HG03558 (cell line): ENCODE results near the gene ACOX3.
"Not testable (repeated sequence)": the region's sequence is repeated elsewhere in the genome, so short reads cannot be mapped to it uniquely, and the experiment has no call there.

Source experiments
- ATAC-seq: cut with Tn5 transposase; IDR thresholded peaks from one replicate; pipeline ENCODE4 v1.9.1; 2021; ENCODE audit warnings: moderate number of reproducible peaks; ENCODE audit not compliant: unreplicated experiment; ENCODE audit errors: extremely low read depth

ACOX3 gene

GRCh38 chr4:8391071-8391470, 49.5 kb downstream of the ACOX3 start:
- no peak for ATAC-seq

GRCh38 chr4:8390577-8390976, 49.9 kb downstream of the ACOX3 start:
- ATAC-seq: no peak

- ATAC-seq: no peak
These were observed 52.0 kb downstream of the ACOX3 start for GRCh38 chr4:8388528-8388870.

GRCh38 chr4:8387615-8388527, 52.7 kb downstream of the ACOX3 start:
- no peak for ATAC-seq

- no peak for ATAC-seq
These were observed 53.3 kb downstream of the ACOX3 start for GRCh38 chr4:8387194-8387593.

GRCh38 chr4:8386731-8387130, 53.8 kb downstream of the ACOX3 start:
- no peak for ATAC-seq

- not testable (repeated sequence) for ATAC-seq
These were observed 54.4 kb downstream of the ACOX3 start for GRCh38 chr4:8386131-8386530.

GRCh38 chr4:8385611-8386010, 54.9 kb downstream of the ACOX3 start:
- ATAC-seq: no peak

GRCh38 chr4:8385106-8385505, 55.4 kb downstream of the ACOX3 start:
- no peak for ATAC-seq

GRCh38 chr4:8384397-8385060, 56.0 kb downstream of the ACOX3 start:
- no peak for ATAC-seq

GRCh38 chr4:8383451-8384160, 56.9 kb downstream of the ACOX3 start:
- no peak for ATAC-seq

GRCh38 chr4:8383016-8383415, 57.5 kb downstream of the ACOX3 start:
- ATAC-seq: no peak

- no peak for ATAC-seq
These were observed 58.5 kb downstream of the ACOX3 start for GRCh38 chr4:8381814-8382581.

GRCh38 chr4:8380511-8381415, 59.8 kb downstream of the ACOX3 start:
- no peak for ATAC-seq

GRCh38 chr4:8379771-8380170, 60.8 kb downstream of the ACOX3 start:
- ATAC-seq: no peak

GRCh38 chr4:8379281-8379680, 61.2 kb downstream of the ACOX3 start:
- ATAC-seq: no peak

GRCh38 chr4:8378776-8379175, 61.7 kb downstream of the ACOX3 start:
- ATAC-seq: no peak

- no peak for ATAC-seq
These were observed 62.3 kb downstream of the ACOX3 start for GRCh38 chr4:8378101-8378724.
